Peyer's patch (tissue), 4 donors: Measurements from ENCODE around the gene TTC9B.

Source experiments
- POLR2A ChIP-seq, 2 donors: fragments of 450-650 bp; IDR thresholded peaks; one replicate each; pipeline ENCODE4 v1.5.1; 2017; ENCODE audit warnings: antibody characterized with exemption in 2 of 2, mild to moderate bottlenecking in 2 of 2, moderate library complexity in 2 of 2
- TF ChIP-seq, protein P1 (sequence below), 6 experiments: fragments of 450-650 bp in 4 of 6; fragments of 200-600 bp in 2 of 6; sonication (generic) in 1 of 6; IDR thresholded peaks; one replicate each; pipeline ENCODE4 v1.5.1; 2017 to 2019; ENCODE audit warnings: antibody characterized with exemption in 6 of 6, mild to moderate bottlenecking in 3 of 6, moderate library complexity in 1 of 6

DNA sequence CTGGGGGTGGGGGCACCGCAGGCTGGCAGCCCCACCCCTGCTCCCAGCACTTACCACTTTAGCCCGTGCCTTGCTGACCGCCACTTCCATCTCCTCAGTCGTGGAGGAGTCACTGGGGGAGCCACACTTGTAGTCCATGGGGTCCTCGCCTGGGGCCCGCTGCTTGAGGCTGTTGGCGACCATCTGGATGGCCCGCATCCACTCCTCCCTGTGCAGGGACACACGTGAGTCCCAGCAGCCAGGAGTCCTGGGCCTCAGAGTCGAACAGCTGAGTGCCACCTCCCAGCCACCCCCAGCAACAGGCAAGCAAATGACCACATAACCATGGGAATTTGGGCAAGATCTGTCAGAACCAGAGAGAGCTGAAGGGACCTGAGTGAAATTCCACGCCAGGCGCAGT, 24.3 kb upstream of the TTC9B start:
- TF ChIP-seq, protein P1, sequence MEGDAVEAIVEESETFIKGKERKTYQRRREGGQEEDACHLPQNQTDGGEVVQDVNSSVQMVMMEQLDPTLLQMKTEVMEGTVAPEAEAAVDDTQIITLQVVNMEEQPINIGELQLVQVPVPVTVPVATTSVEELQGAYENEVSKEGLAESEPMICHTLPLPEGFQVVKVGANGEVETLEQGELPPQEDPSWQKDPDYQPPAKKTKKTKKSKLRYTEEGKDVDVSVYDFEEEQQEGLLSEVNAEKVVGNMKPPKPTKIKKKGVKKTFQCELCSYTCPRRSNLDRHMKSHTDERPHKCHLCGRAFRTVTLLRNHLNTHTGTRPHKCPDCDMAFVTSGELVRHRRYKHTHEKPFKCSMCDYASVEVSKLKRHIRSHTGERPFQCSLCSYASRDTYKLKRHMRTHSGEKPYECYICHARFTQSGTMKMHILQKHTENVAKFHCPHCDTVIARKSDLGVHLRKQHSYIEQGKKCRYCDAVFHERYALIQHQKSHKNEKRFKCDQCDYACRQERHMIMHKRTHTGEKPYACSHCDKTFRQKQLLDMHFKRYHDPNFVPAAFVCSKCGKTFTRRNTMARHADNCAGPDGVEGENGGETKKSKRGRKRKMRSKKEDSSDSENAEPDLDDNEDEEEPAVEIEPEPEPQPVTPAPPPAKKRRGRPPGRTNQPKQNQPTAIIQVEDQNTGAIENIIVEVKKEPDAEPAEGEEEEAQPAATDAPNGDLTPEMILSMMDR (IDR thresholded peaks at IDR 0.05): no peak
- TF ChIP-seq POLR2A (IDR thresholded peaks at IDR 0.05): no peak
